H4 (cell line): ENCODE measurements around the gene TRANK1. TPM values are rescaled to one million over a fixed set of nuclear protein-coding genes. Genes with fewer than 3 reads are reported as not detected.
"Not testable (repeated sequence)": the region's sequence is repeated elsewhere in the genome, so short reads cannot be mapped to it uniquely, and the experiment has no call there.

Experiments
- DNase-seq: peaks from one replicate; pipeline ENCODE4 v3.0.0-alpha.2; 2015; ENCODE audit warnings: low spot score
- total RNA-seq: library from RNA; depleted of rRNA; stranded (reverse); fragments of >200 nt; shearing (Covaris generic); gene quantifications from 2 replicates; pipeline ENCODE4 v1.2.3, GENCODE V29; 2014

Gene TRANK1
- total RNA-seq, 1 experiment from 2014 or later: 11.4 TPM

DNA sequence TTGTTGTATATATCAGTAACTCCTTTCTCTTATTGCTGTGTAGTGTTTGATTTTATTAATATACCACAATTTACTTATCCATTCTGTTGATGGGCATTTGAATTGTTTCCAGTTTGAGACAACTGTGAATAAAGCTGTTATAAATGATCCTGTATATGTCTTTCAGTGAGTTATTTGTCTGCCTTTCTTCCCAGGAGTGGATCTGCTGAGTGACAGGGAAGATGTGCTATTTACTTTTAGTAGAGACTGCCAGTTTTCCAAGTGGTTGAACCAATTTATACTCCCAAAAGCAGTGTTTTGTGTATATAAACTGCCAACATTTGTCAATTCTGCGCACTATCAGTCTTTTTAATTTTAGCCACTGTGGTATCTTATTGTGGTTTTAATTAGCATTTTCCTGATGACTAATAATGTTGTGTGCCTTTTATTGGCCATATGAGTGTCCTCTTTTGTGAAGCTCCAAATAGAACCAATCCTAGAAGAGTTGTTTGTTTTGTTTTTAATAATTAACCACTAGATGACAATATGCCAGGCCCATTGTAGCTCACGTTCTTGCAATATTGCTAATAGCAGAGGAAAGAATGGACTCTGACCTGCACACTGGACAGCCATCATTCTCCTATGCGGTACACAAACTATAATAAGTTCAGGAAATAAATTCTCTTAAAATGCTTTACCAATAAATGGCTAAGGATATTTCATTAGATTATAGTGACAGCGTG lies 25.3 kb downstream of the TRANK1 start:
- DNase-seq: no peak

GRCh38 chr3:36918050-36918449 lies 26.8 kb downstream of the TRANK1 start:
- DNase-seq: no peak

DNA sequence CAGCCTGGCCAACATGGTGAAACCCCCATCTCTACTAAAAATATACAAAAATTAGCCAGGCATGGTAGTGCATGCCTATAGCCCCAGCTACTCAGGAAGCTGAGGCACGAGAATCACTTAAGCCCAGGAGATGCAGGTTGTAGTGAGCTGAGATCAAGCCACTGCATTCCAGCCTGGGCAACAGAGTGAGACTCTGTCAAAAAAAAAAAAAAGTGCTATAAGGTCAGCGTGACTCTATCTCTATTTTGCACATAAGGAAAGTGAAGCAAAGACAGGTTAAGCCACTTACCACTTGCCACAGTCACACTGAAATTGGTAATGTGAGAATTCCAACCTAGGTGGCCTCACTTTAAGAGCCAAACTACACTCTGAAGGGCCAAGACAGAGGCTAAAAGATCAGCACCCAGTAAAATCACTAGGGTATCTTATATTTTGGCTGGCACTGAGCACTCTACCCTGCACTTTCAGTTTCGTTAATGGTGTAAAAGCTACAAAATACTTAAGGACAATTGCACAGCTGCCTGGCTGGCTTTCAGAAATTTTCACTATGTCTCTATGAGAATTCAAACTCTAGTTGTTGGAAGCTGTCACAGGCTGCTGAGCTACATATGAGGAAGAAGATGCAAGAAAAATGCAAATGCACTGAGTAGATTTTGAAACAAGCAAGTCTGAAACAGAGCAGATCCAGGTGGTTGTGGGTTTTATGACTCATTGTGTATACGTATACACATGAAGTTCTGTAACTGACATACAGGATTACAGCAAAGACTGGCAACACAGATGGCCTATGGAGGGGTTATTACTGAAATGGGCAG lies 32.7 kb downstream of the TRANK1 start:
- DNase-seq: peak; percentile 79

- DNase-seq: no peak
Measured at GRCh38 chr3:36909666-36910065, 35.2 kb downstream of the TRANK1 start.

DNA sequence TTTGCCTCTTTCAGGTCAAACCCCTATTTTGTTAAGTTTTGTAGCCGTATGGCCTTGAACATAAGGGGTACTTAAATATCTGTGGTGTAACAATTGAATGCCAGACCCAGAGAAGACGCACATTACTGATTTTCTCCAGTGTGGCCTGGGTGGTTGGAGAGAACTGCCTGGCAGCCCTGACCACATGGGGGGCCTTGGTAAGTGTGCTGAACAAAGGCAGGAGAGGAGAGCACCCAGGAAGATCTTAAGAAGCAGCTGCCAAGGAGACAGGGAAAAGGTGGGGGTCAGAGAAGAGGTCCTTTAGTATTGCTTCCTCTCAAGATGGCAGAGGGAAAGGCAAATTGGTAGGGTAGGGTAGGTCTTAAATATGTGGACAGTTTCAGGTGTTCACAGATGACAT lies 35.7 kb downstream of the TRANK1 start:
- no peak for DNase-seq

DNA sequence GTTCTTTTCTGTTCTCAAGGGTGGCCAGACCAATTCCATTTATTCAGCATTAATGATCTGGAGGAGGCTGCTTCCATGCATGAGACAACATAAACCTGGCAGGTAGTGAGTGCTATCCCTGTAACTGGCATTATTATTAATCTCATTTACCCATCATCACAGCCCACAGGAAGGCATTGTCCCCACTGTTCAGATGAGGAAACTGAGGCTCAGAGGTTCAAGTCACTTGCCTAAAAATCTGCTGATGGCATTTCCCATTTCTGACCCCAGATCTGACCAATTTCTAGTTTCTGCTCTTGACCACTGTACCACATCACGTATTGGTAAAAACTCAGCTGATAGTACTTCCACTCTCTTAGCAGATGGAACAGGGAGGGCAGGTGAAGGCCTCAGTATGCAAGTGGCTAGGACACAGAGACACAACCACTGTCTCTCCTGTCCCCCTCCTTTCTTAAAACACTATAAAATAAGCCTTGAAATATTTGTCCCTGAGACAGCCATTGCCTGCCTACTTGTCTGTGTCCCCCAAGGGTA lies 36.1 kb downstream of the TRANK1 start:
- no peak for DNase-seq

GRCh38 chr3:36907911-36908646 lies 36.8 kb downstream of the TRANK1 start:
- DNase-seq: peak; percentile 54

DNA sequence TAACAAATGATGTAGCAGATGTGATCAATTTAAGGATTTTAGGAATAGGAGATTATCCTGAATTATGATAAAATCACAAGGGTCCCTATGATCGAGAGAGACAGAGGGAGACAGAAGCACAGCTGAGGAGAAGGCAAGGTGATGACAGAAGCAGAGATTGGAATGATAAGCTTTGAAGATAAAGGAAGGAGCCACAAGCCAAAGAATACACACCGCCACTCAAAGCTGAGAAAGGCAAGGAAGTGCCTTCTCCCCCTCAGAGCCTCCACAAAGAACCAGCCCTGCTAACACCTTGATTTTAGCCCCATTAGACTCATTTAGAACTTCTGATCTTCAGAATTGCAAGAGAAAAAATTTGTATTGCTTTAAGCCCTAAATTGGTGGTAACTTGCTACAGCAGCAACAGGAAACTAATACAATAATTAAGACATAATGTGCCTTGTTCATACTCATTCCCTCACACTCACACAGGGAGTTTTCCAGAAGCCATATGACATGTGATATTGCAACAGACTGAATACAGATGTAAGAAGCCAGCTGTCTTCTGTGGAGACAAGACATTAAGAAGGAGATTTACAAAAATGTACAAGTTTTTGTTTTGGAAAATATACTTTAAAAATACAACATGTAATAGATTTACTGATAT lies 38.2 kb downstream of the TRANK1 start:
- no peak for DNase-seq

DNA sequence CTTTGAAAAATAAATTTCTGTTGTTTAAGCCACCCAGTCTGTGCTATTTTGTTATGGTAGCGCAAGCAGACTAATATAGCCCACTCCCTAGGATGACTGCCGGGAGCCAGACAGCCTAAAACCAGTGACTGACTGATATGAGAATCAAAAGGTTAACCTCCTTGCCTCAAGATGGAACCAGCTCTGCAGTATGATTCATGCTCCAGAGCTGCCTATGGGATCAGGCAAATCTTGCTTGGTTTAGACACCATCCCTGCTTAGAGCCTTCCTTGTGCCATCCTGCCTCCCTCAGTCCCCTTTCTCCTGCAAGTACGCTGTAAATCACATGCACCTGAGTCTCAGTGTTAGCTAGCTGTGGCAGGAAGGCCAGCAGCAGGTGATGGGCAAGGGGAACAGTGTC lies 39.3 kb downstream of the TRANK1 start:
- no peak for DNase-seq

DNA sequence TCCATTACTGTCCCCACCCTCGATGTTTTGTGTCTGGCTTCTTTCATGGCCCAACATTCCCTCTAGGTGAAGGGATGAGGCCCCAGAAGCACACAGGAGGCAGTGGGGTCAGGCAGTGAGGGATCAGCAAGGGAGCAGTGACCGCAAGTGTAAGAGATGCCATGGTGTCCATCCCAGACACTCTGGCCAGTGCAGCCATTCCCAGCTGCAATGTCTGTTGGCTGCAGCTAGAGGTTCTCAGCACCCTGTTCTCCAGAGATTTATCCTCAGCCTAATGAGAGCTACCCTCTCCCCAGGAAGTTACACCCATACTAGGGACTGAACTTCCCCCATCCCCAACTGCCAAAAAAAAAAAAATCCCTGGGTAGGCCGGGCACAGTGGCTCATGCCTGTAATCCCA lies 40.2 kb downstream of the TRANK1 start:
- no peak for DNase-seq

DNA sequence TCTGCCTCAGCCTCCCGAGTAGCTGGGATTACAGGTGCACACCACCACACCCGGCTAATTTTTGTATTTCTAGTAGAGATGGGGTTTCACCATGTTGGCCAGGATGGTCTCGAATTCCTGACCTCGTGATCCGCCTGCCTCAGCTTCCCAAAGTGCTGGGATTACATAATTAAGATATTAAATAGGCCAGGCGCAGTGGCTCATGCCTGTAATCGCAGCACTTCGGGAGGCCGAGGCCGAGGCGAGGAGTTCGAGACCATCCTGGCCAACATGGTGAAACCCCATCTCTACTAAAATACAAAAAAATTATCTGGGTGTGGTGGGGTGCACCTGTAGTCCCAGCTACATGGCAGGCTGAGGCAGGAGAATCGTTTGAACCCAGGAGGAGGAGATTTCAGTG lies 40.8 kb downstream of the TRANK1 start:
- DNase-seq: not testable (repeated sequence)

DNA sequence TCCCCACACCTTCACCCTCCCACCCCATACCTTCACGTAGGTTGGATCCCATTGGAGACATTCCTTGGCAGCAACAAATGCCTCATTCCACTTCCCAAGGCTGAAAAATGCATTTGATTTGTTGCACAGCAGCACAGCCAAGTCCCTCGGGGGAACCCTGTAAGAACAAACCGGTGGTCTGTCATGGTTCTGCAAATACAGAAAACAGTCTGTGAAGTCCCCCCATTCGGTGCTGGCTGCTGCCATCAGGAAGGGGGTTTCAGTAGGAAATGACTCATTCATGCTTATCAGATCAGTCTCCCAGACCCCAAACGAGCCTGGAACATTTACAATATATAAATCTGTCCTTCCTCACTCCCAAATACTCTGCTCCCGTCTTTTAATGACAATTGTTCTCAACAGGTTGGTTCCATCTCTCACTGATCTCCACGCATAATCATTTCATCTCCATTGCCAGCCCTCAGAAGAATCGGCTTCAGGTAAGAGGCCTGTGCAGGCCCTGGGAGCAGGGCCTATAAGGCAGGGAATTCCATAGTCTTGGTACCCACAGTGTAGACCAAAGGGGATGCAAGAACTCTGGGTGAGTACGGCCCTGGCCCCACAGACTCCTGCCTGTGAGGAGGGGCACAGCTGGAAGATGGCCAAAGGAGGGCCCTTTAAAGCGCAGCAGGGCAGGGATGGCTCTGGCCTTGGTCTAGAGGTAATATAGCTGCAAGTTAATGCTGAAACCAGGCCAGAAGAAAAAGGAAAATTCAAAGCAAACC lies 41.6 kb downstream of the TRANK1 start:
- no peak for DNase-seq

DNA sequence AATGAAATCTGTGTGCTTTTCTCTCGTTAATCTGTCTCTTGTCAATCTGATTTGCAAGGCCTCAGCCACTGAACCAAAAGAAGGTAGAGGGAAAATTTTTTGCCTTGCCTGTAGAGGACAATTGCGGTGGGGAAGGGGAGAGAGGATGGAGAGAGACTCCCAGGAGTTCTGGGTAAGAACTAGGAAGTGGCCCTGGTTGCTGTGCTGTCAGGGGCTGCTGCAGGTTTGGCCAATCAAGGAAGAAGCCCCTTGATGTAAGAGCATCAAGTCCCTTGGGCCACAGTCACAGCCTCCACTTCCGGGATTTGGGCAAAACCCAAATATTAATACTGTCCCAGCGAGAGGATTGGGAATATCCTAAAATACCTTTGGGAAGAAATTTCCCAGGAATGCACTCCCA lies 43.3 kb downstream of the TRANK1 start:
- no peak for DNase-seq

DNA sequence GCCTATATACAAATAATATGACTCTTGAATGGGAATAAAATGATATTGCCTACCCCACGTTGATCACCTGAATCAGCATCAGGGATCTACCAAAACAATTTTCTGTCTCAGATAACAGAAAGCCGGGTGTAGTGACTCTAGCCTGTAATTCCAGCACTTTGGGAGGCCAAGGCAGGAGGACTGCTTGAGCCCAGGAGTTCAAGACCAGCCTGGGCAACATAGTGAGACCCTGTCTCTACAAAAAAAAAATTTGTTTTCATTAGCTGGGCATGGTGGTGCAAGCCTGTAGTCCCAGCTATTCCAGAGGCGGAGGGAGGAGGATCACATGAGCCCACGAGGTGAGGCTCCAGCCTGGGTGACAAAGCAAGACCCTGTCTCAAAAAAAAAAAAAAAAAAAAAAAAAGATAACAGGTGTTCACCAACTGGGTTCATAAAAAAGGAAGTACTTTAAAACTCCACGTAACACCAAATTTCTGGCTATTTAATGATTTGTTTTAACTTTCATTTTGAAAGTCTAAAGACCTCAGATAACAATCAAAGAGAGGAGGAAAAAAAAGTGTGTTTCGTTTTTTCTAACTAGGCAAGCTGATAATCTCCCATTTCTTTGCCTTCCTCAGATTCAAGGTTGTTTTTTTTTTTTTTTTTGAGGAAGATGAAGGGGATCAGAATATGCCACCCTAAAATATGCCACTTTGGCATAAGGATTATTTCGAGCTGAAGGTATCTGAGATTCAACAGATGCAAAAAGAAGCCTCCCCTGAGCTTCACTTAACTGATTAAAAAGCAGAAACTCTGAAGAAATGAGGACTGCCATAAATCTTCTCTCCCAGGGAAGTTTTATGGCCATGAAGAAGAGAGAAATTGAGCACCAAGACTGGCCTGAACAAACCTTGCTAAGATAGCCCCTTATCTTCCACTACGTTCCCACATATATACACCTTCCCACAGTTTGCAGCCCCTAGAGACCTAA lies 44.1 kb downstream of the TRANK1 start:
- no peak for DNase-seq

- no peak for DNase-seq
Measured at GRCh38 chr3:36895496-36896409, 49.1 kb downstream of the TRANK1 start.

DNA sequence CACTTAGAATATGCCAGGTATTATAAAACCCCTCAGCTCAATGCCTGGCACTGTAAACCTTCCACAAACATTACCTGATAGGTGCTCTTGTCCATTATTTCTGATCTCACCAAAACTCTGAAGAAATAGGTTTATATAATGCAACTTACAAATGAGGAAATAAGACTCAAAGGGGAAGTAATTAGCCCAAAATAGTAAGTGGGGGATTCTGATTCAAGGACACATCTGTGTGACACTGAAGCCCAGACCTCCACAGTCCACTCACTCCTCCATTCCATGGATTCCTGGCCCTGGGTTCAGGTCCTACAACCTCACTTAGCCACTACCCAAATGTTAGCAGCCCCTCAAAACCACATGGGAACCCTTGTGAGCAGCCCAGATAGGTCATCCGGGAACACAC lies 49.9 kb downstream of the TRANK1 start:
- DNase-seq: no peak

GRCh38 chr3:36893826-36894225 lies 51.0 kb downstream of the TRANK1 start:
- DNase-seq: no peak

GRCh38 chr3:36893137-36893557 lies 51.7 kb downstream of the TRANK1 start:
- peak; percentile 77 for DNase-seq
